Measurements from ENCODE around the gene OR5AR1.
"Not testable (repeated sequence)": the region's sequence is repeated elsewhere in the genome, so short reads cannot be mapped to it uniquely, and the experiment has no call there.

The OR5AR1 gene

GRCh38 chr11:56663386-56663785, at the start of gene OR5AR1:
TSS of gene OR5AR1 (plus strand) at chr11:56663686. CDS start at chr11:56663686, 0 bp downstream.
- DNase-seq = no peak

DNA sequence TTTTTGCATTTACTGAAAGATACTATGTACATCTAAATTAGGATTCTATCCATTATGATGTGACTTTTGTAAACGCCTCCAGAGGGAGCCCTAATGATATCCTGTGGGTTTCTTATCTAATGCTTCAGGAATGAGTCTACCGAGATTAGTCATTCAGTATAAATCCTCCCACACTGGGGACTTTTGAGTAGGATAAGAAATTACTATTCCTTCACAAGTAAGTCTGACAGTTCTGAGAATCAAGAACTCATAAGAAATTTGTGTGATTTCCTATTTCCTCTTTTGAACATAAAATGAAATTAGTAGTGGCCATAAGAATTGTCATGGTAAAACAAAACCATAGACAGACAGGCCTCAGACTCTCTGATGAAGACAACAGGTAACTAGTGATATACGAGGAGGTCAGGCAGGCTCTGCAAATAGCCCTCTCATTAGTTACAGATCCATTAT, 38.8 kb upstream of the OR5AR1 start:
- DNase-seq = no peak

DNA sequence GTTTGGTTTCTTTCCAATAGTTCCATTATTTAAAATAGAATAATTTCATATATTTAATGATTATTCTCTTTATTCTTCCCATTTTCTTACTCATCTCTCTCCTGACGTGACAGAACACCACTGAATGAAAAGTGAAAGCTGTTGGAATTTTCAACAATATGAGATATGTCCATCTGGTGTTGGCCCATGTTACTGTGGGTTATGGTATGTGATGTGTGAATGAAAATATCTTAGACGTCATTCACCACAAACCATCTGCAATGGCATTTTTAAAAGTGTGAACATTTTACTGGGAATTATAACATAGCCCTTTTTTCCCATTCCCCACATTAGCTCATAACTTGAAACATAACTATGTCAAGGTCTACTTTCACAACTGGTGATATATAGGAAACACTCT, 37.5 kb upstream of the OR5AR1 start:
- DNase-seq = no peak

DNA sequence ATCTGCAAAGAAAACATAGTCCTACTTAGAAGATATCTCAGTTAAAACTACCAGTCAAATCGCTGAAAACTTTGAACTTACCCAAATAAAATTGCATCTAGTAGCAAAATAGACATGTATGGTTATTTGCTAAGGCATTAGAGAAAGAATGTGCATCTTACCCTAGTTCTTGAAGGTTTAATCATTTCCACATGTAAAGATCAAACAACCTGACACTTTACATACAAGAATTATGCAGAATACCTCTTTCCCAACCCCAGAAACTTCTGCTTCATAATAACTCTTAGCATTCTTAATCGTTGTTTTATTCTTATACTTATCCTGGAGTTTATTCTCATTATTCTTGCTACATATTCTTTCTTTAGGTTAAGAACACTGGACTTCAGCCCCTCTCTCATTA, 31.2 kb upstream of the OR5AR1 start:
- no peak for DNase-seq

- no peak for DNase-seq
Measured at GRCh38 chr11:56636861-56637260, 26.6 kb upstream of the OR5AR1 start.

DNA sequence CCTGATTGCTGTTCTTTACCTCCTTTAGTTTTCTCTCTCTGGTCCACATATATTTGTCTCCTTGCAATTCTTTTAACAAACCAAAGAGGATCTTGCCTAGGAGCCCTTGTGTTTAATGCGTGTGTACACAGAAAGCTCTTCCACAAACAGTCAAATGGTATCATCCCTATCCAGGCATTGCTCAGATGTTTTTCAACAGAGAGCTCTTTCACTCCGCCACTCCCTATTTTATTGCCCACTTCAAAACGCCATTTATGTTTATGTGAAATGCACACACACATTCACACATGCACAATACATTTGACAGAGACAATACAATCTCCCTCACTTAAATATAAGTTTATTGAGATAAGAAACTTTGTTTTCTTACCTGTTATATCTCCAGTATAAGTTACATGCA, 26.0 kb upstream of the OR5AR1 start:
- DNase-seq = no peak

- DNase-seq = no peak
Measured at GRCh38 chr11:56642339-56642738, 21.1 kb upstream of the OR5AR1 start, which contains the start of gene OR5AP2. TSS of gene OR5AP2 (minus strand) at chr11:56642439. CDS start at chr11:56642439, 0 bp downstream.

DNA sequence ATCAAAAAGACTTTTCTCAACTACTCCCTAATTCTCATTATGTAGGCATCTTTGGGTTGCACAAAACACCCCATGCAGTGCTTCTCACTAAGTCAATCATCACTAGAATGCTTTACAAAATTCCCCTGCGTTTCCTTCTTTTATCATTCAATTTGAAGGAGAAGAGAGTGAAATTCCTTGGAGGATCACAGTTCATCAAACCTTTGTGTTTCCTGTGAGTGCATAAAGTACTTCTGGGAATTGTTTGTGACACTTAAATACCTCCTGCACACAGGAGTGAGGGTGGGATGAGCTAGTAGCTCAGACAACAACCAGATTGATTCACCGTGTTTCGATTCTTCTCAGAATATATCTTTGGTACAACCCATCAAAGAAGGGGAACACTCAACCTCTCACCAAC, 3.7 kb upstream of the OR5AR1 start:
- DNase-seq = no peak

GRCh38 chr11:56670984-56671383, 7.5 kb downstream of the OR5AR1 start:
- no peak for DNase-seq

GRCh38 chr11:56688554-56689100, 25.1 kb downstream of the OR5AR1 start:
- DNase-seq = no peak

DNA sequence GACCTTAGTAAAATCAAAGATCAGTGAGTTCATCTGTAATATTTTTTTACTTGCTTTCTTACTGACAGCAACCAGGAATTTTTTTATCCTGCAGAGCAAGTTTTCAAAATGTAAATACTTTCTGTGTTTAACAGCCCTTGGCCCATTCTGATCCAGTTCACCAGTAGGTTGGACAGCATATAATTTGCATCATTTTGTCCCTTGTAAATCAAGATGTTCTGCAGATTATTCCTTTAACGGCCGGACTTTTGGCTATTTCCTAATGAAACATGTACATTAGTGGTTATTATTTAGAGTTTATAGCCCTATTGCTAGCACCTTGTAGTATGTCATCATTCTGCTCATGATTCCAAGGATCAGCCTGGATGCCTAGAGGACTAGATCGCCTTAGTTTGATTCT, 27.7 kb downstream of the OR5AR1 start:
- DNase-seq = not testable (repeated sequence)

- DNase-seq = no peak
Measured at GRCh38 chr11:56693428-56693827, 29.9 kb downstream of the OR5AR1 start.

- DNase-seq = no peak
Measured at GRCh38 chr11:56698795-56699194, 35.3 kb downstream of the OR5AR1 start, which contains the start of gene OR9G1. TSS of gene OR9G1 (plus strand) at chr11:56699095. CDS start at chr11:56700388, 1,293 bp downstream.

DNA sequence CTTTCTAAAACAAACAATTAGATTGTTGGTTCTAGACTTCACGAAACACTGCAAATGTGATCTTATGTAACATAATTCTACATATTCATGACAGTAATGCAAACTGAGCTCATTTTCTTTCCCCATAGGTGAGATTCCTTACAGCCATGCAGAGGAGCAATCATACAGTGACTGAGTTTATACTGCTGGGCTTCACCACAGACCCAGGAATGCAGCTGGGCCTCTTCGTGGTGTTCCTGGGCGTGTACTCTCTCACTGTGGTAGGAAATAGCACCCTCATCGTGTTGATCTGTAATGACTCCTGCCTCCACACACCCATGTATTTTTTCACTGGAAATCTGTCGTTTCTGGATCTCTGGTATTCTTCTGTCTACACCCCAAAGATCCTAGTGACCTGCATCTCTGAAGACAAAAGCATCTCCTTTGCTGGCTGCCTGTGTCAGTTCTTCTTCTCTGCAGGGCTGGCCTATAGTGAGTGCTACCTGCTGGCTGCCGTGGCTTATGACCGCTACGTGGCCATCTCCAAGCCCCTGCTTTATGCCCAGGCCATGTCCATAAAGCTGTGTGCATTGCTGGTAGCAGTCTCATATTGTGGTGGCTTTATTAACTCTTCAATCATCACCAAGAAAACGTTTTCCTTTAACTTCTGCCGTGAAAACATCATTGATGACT, 36.9 kb downstream of the OR5AR1 start:
- DNase-seq = no peak

DNA sequence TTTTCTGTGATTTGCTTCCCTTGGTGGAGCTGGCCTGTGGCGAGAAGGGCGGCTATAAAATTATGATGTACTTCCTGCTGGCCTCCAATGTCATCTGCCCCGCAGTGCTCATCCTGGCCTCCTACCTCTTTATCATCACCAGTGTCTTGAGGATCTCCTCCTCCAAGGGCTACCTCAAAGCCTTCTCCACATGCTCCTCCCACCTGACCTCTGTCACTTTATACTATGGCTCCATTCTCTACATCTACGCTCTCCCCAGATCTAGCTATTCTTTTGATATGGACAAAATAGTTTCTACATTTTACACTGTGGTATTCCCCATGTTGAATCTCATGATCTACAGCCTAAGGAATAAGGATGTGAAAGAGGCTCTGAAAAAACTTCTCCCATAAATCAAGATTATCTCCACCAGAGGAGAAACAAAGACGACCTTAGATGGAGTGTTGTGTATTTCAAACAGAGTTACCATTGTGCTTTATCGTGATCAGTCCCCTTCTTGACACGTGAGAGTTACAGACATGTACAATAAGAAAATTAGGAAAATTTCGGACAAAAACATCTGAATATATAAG, 37.5 kb downstream of the OR5AR1 start:
- DNase-seq = no peak

DNA sequence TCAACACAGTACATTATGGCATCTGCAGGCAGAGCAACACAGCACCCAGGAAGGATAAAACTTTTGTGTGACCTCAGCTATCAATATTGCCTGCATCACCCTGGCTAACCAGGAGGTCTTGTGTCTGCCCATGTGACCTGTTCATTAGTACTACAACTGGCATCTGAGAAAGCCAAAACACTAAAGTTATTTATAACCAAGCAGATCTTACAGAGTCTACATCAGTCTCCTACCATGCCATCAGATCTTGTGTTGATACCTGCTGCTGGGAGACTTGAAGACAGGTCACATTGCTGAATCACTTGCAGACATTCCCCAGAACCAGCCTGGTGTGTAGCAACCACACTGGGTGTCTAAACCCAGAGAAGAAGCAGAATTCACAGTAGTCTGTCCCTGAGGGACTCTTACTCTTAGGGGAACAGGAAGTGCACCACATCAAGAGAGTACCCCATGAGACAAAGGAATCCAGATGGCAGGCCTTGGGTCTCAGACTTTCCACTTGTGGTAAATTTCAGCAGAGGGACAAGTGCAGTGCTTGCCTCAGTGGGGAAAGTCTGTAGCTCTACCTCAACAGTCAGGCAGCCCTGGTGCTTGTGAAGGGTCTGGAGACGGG, 42.4 kb downstream of the OR5AR1 start:
- no peak for DNase-seq

- no peak for DNase-seq
Measured at GRCh38 chr11:56706486-56706885, 43.0 kb downstream of the OR5AR1 start.

DNA sequence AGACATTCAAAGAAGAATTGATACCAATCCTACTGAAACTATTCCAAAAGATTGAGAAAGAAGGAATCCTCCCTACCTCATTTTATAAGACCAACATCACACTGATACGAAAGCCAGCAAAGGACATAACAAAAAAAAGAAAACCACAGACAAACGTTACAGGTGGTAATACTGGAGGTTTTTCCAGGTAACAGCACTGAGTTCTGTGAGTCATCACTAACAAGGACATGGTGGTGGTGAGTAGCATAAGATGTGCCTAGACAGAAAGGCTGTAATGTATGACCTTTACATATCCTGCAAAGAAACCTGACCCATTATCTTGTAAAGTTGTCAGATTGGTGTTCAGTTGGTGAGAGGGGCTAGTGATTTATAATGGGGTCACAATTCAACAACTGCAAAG, 50.7 kb downstream of the OR5AR1 start:
- no peak for DNase-seq
